Endometrium (tissue), 2 donors: ENCODE measurements around the gene ANKHD1.

Experiments
- FAIRE-seq: peaks from 2 replicates; lab custom pipeline; 2012; peaks lifted over from hg19 to GRCh38; lab: Jason Lieb, UNC
- donor health status: control.
- donor health status: control.

Gene ANKHD1

DNA sequence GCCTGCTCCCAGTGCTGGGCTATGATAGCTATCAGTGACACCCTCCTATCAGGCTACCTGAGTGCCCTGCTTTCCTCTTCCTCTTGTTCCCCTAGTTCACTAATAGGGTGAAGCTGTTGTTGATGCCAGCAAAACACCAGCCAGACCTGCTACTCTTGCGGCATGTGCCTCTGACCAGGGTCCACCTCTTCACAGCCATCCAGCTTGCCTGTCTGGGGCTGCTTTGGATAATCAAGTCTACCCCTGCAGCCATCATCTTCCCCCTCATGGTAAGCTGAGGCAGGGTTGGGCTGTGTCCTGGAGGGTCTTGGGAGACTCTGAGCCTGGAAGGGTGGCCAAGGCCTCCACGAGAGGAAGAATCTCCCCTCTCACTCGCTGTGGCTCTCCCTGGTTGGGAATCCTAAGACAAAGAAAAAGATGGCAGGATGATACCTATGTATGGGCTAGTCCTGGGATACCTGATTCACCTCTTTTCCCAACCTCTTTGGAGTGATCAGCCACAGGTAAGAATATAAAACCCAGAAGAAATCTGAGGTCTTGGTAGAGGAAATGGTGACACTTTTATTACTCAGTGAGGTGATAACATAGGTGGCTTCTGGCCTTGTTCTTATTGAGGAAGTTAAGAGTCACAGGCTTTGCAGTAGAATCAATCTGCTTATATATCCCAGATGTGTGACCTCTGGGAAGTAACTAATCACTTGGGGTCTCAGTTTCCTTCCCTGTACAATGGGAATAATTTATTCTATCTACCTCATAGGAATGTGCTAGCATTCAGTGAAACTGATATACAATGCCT, 30.1 kb upstream of the ANKHD1 start:
- no peak for FAIRE-seq

DNA sequence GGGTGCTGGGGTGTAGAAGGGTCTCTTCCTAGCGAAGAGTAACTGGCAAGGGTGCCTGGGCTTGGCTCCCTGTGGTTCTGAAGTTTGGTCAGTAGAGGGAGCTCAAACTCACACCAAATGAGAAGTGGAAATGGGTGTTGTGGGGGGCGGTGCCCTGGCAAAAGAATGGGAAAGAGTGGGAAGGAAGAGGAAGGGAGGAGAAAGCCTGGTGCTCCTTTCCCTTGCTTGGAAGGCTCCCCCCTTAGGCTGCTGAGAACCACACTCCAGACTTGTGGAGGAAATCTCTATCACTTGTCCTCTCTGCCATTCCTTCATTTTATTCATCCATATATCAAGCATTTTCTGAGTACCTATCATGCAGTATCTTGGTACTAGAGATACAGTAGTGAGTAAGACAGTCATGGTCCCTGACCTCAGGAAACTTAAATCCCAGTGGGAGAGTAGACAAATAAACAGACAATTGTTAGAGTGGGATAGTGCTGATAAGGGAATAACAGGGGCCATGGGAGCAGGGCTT, 28.6 kb upstream of the ANKHD1 start:
- no peak for FAIRE-seq

DNA sequence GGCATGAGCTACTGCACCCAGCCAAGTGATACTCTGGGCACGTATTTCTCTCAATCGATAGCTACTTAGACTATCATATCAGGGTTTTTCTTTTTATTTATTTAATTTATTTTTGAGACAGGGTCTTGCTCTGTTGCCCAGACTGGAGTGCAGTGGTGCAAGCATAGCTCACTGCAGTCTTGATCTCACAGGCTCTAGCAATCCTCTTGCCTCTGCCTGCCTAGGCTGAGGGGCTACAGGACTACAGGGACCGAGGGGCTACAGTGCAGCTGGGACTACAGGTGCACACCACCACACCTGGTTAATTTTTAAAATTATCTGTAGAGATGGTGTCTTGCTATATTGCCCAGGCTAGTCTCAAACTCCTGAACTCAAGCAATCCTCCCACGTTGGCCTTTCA, 20.3 kb upstream of the ANKHD1 start:
- no peak for FAIRE-seq

DNA sequence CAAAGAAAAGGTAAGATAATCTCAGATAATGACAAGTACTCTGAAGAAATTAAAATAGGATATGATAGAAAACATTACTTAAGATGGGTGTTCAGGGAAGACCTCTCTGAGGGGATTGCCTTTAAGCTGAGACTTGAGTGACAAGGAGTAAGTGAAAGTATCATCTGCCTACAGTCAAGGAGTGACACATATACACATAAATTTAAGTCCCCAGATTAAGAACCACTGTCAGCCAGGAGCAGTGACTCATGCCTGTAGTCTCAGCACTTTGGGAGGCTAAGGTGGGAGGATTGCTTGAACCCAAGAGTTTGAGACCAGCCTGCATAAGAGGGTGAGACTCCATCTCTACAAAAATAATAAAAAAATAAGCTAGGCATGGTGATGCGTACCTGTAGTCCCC, 19.7 kb upstream of the ANKHD1 start:
- no peak for FAIRE-seq

DNA sequence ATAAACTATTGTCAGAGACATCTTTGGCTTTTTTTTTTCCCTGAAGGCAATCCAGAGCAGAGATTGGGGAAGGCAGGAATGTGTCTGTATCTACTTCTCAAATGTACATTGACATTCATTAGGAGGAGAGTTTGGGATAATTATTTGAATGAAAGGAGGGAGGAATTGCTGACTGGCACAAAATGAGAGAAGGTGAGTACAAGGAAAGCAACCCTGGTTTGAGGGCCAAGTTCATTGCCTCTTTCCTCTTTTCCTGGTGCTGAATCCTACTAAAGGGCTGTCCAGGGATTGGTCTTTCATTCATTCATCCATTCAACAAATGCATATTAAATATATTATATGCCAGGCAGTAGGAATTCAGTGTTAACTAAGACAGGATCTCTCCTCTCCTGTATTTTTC, 18.8 kb upstream of the ANKHD1 start:
- no peak for FAIRE-seq

DNA sequence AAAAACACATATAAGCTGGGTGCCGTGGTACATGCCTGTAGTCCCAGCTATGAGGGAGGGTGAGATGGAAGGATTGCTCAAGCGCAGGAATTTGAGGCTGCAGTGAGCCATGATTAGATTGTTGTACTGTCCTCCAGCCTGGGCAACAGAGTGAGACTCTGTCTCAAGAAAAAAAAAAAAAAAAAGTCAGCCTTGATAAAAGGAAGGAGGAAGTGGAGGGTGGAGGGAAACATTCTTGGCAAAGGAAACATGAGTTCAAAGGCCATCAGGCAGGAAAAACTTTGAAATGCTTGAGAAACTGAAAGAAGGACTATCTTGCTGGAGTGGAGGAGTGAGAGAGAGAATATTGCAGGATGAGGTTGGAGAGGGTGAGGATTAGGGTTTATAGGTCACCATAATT, 18.3 kb upstream of the ANKHD1 start:
- FAIRE-seq: no peak

DNA sequence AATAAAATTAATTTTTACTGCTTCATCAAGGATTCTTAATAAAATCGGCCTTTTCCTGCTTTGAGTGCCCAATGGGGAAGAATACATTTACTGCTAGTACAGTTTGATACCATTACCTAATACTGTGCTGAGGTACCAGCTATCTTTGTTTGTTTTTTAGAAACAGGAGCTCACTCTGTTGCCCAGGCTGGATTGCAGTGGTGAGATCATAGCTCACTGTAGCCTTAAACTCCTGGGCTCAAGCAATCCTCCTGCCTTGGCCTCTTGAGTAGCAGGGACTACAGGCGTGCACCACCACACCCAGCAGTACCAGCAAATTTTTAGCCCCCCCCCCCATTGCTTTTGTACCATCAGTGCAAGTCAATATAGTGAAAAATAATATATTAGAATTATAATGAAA, 13.6 kb upstream of the ANKHD1 start:
- FAIRE-seq: no peak

DNA sequence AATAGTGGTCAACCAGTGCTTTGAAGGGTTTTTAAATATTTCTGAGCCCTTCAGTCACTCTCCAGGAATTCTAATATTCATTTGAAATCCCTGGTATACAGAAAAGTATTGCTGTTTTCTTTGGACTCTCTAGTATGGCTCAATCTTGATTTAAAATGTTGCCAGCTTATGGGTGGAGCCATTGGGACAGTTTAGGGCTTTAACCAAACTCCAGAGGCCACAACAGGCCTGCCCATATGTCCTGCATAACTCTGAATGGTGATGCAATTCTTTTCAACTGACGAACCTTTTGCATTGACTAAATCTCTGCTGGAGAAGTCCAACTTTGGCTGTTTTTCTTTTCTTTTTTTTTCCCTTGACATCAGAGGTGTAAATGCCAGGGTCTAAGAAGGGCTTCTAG, 10.3 kb upstream of the ANKHD1 start:
- FAIRE-seq: no peak

DNA sequence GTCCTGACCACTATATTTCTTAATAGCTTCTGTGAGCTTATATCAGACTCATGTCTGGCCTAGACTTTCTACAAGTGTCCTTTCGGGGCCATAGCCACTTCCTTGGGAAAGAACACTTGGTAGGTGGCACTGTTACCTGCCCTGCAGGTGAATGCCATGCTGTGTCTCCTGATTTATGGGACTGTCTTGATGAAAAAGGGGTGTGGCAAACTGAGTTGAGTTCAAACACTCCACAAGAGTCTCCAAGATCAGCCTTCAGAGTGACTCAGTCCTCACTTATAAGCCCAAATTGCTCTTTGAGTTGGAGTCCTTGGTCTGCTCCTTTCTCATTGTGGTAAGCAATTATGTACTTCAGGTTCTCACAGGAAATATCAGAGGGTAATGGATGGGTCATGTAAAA, 9.9 kb upstream of the ANKHD1 start:
- no peak for FAIRE-seq

DNA sequence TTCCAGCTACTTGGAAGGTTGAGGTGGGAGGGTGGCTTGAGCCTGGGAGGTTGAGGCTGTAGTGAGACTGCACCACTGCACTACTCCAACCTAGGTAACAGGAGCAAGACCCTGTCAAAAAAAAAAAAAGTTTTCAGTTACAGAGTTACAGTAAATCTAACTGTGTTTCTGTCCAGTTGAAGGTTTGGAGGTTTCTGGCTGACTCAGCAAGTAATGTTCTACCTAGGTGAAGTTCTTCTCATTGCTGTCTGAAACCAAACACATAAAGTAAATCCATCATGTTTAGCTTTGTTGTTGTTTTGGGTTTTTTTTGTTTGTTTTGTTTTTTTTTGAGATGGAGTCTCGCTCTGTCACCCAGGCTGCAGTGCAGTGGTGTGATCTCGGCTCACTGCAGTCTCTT, 7.9 kb upstream of the ANKHD1 start:
- no peak for FAIRE-seq

DNA sequence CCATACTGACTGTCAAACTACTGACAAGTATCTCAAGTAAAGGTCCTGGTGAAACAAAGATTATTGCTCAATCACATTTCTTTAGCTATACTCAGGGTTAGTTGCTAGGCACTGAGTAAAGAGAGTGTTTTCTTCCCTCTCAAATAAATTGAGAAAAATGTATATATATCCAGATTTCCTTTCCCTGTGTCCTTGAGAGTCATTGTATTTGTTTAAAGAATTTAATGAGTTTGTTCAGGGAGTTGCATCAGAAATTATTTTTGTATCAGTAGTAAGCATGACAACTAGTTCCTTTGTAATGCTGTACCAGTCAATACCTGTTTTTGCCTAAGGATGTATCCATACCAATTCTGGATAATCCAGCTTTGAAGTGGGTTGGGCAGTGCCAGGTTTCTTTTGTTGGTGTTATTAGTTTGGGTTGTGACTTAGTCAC, 3.2 kb upstream of the ANKHD1 start:
- no peak for FAIRE-seq

DNA sequence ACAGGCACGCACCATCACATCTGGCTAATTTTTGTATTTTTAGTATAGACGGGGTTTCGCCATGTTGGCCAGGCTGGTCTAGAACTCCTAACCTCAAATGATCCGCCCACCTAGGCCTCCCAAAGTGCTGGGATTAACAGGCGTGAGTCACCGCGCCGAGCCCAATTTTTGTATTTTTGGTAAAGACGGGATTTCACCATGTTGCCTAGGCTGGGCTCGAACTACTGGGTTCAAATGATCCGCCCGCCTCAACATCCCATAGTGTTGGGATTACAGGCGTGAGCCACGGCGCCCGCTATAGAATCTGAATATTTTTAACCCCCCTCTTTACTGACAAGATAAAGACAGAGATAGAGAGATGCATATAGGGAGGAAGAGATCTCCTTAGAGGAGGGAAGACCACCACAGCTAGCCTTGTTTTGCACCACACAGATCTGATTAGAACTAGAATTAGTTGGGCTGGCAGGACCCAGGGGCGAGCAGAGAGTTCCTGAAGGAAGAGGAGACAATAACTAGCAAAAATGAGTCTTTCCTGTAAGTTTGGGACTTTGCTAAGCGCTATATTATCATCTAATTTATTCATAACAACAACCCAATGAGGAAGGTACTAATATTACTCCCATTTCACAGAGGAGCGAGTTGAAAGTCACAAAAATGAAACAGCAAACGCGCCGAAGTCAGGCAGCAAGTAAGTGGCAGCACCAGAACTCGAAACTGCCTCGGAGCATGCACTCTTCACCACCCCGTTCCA, 1.5 kb upstream of the ANKHD1 start:
- FAIRE-seq: no peak

DNA sequence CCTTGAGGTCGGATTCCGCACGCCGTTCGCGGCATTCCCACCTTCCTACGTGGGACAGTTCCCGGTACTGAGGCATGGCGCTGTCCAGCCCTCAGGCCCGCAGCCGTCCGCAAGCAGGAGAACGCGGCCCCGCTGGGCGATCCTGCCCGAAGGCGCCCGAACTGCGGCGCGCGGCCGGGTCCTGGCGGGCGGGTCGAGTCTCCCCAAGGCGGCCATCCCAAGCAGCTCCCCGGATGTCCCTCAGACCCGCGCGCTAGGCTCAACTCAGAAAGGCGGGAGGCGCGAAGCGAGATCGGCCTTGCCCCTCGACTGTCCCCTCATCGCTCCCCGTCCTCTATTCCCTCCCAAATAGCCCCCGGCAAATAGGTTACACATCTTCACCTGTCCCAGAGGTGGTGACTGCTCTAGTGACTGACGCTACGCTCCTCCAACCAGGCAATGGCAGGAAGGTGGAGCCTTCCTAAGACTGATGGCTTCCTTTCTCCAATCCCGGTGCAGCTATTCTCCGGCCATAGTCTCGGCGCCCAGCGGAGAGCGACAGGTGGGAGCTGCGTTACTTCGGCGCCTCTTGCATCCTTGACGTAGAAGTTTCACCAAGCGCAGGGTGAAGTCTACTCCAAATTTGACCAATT, 787 bp upstream of the ANKHD1 start:
- no peak for FAIRE-seq

DNA sequence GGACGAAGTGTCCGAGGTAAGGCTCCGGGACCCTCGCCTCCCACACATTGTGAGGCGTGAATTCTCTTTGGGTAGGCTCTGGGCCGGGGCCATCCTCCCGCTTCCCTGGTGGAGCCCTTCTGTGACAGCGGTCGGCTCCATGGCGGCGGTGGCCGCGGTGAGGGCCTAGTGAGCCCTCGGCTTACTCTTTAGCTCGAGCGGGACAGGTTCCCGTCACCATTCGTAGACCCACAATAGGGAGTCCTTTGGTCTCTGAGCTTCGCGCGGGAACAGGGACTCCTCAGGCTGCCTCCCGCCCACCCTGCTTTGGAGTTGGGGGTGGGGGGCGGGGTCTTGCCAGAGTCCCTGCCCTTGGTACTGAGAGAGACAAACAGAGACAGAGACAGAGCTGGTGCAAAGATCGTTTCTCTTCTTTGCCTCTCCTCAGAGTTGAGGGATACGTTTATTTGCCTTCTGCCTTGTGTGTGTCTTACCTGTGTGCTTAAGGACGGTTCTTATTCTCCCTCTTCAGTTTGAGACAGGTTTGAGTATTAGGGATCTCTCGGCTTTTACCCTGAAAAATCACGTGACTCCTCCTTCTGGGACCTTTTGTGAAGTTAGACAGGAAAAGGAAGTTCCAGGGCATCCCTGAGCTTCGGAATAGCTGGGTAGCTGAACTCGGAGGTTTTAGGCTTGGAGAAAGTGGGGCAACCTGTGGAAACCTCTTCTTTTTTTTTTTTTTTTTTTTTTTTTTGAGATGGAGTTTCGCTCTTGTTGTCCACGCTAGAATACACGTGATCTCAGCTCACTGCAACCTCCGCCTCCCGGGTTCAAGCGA, 833 bp downstream of the ANKHD1 start:
- no peak for FAIRE-seq

DNA sequence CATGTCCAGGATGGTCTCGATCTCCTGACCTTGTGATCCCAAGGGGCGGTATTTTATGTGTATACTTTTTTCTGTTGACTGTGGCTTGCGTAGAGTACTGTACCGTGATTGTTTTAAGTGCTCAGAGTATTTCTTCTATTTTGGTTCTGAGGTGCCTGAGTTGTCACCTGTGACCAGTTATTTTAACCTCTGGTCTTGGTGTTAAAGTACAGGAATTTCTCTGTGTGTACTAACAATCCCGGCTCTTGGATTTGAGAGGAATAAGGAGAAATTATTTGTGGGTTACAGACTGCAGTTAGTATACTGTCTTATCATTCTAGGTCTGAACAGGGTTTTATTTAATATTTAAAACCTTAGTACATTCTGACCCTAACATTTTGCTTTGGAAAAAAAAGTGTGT, 2.0 kb downstream of the ANKHD1 start:
- FAIRE-seq: no peak

DNA sequence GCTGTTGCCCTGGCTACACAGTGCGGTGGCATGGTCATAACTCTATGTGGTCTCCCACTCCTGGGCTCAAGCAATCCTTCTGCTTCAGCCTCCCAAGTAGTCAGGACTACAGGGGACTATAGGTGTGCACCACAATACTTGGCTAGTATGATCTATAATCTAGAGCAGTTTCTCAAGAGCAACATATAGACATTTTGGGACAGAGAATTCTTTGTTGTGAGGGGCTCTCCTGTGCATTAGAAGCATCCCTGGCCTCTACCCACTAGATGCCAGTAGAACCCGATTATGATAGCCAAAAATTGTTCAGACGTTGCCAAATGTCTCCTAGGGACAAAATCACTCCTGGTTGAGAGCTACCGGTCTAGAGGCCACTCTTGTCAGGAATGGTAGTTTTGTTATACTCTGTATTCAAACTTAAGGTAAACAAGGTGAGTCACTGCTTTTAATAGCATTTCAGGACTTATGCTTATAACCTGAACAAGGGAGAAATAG, 7.2 kb downstream of the ANKHD1 start:
- FAIRE-seq: no peak

DNA sequence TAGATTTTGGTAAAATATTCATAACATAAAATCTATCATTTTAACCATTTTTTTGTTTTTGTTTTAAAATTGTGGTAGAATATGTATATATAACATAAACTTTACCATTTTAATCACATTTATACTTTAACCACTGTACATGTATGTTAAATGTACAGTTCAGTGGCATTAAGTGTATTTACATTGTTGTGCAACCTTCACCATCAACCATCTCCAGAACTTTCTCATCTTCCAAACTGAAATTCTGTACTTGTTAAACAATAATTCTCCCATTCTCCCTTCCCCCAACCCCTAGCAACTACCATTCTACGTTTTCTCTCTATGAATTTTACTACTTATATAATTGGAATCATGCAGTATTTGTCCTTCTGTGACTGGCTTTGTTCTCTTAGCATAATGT, 11.6 kb downstream of the ANKHD1 start:
- no peak for FAIRE-seq

DNA sequence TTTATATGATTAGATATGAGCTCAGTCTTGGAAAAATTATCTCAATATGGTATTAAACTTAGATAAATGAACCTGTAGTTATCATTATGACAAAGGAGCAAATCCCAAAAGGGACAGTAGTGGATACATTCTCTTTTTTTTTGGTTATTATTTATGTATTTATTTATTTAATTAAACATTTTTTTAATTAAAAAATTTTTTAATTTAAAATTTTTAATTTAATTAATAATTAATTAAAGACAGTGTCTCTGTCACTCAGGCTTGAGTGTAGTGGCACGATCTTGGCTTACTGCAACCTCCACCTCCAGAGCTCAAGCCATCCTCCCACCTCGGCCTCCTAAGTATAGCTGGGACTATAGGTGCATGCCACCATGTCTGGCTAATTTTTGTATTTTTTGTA, 15.6 kb downstream of the ANKHD1 start:
- FAIRE-seq: peak; percentile 18

DNA sequence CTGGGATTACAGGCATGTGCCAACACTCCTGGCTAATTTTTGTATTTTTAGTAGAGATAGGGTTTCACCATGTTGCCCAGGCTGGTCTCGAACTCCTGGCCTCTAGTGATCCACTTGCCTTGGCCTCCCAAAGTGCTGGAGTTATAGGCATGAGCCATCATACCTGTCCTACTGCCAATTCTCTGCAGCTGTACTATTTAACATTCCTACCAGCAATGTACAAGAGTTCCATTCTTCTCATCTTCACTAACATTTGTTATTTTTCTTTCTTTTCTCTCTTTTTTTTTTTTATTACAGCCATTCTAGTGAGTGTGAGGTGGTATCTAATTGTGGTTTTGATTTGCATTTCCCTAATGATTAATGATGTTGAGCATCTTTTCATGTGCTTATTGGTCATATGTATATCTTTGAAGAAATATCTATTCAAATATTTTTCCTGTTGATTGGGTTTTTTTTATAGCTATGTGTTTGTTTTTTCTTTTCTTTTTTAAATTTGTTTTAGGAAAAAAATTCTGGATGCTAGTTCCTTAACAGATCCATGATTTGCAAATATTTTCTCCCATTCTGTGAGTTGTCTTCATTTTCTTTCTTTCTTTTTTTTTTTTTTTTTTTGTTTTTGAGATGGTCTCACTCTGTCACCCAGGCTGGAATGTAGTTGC, 17.4 kb downstream of the ANKHD1 start:
- no peak for FAIRE-seq

DNA sequence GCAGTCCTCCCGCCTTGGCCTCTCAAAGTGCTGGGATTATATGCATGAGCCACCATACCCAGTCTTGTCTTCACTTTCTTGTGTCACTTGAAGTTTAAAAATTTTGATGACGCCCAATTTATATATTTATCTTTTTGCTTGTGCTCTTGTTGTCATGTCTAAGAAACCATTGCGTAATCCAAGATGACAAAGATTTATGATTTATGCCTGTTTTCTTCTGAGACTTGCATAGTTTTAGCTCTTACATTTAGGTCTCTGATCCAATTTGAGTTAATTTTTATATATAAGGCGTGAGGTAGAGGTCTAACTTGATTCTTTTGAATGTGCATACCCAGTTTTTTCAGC, 18.6 kb downstream of the ANKHD1 start:
- no peak for FAIRE-seq

DNA sequence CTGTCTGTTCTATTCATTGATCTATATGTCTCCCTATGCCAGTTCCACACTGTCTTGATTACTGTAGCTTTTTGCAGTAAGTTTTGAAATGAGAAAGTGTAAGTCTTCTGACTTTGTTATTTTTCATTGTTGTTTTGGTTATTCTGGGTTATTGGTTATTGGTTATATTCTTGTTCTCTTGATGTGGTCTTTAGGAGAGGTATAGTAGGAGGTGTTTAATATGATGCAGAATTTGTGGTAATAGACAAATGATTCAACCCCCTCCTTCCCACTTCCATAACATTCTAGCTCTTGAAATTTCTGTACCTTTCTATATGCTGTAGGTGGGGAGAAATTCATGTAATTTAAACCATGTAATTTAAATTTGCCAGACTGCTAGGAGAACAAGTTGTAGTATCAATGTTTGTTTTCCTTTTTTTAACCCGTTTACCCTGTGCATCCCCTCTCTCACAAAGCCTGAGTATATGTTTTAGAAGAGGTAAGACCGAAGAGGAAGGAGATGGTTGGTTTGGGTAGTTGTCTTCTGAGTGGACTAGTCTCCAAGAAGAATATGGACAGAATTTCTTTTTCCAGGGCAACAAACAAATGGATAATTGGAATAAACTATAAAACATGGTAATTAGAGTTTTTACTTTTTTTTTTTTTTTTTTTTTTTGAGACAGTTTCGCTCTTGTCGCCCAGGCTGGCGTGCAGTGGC, 19.2 kb downstream of the ANKHD1 start:
- no peak for FAIRE-seq
